HepG2 (cell line): ENCODE measurements around the gene CHKB. TPM values are rescaled to one million over a fixed set of nuclear protein-coding genes. Genes with fewer than 3 reads are reported as not detected.
A peak's percentile ranks its signal among the peaks of the same experiment; 100 is the strongest.

Experiments
- ETV5 ChIP-seq: IDR thresholded peaks from 2 replicates; pipeline ENCODE4 v1.6.1; 2018; ENCODE audit warnings: missing biosample characterization, missing genetic modification reagents, inconsistent platforms, borderline replicate concordance
- FOSL2 ChIP-seq: sonication (generic); formaldehyde crosslinking; IDR thresholded peaks from 2 replicates; pipeline ENCODE4 v1.4.0; 2020; ENCODE audit warnings: missing genetic modification reagents
- KLF11 ChIP-seq: IDR thresholded peaks from 2 replicates; pipeline ENCODE4 v1.6.1; 2016; ENCODE audit warnings: missing compliant biosample characterization
- MTF1 ChIP-seq: sonication (generic); formaldehyde crosslinking; IDR thresholded peaks from 2 replicates; pipeline ENCODE4 v1.5.0; 2020; ENCODE audit warnings: missing genetic modification reagents
- NFYB ChIP-seq: sonication (generic); formaldehyde crosslinking; IDR thresholded peaks from 2 replicates; pipeline ENCODE4 v1.4.0; 2020; ENCODE audit warnings: missing genetic modification reagents
- REPIN1 ChIP-seq: sonication (generic); formaldehyde crosslinking; IDR thresholded peaks from 2 replicates; pipeline ENCODE4 v1.8.0; 2022; ENCODE audit warnings: missing genetic modification reagents, low read depth, mild to moderate bottlenecking, borderline replicate concordance
- REXO4 ChIP-seq: sonication (generic); formaldehyde crosslinking; IDR thresholded peaks from 2 replicates; pipeline ENCODE4 v1.8.0; 2022; ENCODE audit warnings: missing genetic modification reagents, mild to moderate bottlenecking, borderline replicate concordance
- ZBTB1 ChIP-seq: sonication (generic); formaldehyde crosslinking; IDR thresholded peaks from 2 replicates; pipeline ENCODE4 v1.4.0; 2020; ENCODE audit warnings: missing genetic modification reagents, borderline replicate concordance
- ZNF121 ChIP-seq: sonication (generic); formaldehyde crosslinking; IDR thresholded peaks from 2 replicates; pipeline ENCODE4 v1.5.0; 2020; ENCODE audit warnings: mild to moderate bottlenecking, missing genetic modification reagents
- ZNF33A ChIP-seq: sonication (generic); formaldehyde crosslinking; IDR thresholded peaks from 2 replicates; pipeline ENCODE4 v1.5.1; 2020; ENCODE audit warnings: missing genetic modification reagents, mild to moderate bottlenecking, moderate library complexity, borderline replicate concordance
- ZNF558 ChIP-seq: sonication (generic); formaldehyde crosslinking; IDR thresholded peaks from 2 replicates; pipeline ENCODE4 v1.9.0; 2022; ENCODE audit warnings: mild to moderate bottlenecking, missing genetic modification reagents, borderline replicate concordance
- ZNF749 ChIP-seq: sonication (generic); formaldehyde crosslinking; IDR thresholded peaks from 2 replicates; pipeline ENCODE4 v1.8.0; 2022; ENCODE audit warnings: mild to moderate bottlenecking, missing genetic modification reagents, moderate library complexity, borderline replicate concordance
- ZNF775 ChIP-seq: sonication (generic); formaldehyde crosslinking; IDR thresholded peaks from 2 replicates; pipeline ENCODE4 v1.4.0; 2020; ENCODE audit warnings: missing genetic modification reagents, mild to moderate bottlenecking, moderate library complexity, borderline replicate concordance
- polyA plus RNA-seq, 8 experiments: library from polyadenylated mRNA; depleted of rRNA in 3 of 8; stranded (reverse) in 7 of 8; unstranded in 1 of 8; fragments of >200 nt; fragmentation: Illumina TruSeq in 4 of 8; extraction: Trizol in 4 of 8; gene quantifications; 2 replicates each; pipeline versions ENCODE4 v1.2.1 to v1.2.3, GENCODE V29; 2011 to 2016; ENCODE audit warnings: low read depth in 4 of 8, missing spikeins in 1 of 8, mixed read lengths in 1 of 8; ENCODE audit not compliant: insufficient read depth in 1 of 8
- total RNA-seq, 5 experiments: library from RNA; depleted of rRNA; stranded (reverse); fragments of >200 nt; fragmentation: Illumina TruSeq; extraction: Trizol; gene quantifications; 2 replicates each; pipeline ENCODE4 v1.2.3, GENCODE V29; 2016; ENCODE audit warnings: low read depth in 1 of 5
- TF ChIP-seq, protein P1 (sequence below): sonication (generic); formaldehyde crosslinking; IDR thresholded peaks from 2 replicates; pipeline ENCODE4 v1.8.0; 2022; ENCODE audit warnings: missing genetic modification reagents, mild to moderate bottlenecking, inconsistent platforms, borderline replicate concordance
- TF ChIP-seq, protein P2 (sequence below): sonication (generic); formaldehyde crosslinking; IDR thresholded peaks from 2 replicates; pipeline ENCODE4 v1.8.0; 2022; ENCODE audit warnings: mild to moderate bottlenecking, missing genetic modification reagents; ENCODE audit not compliant: insufficient replicate concordance
- TF ChIP-seq, protein P3 (sequence below): sonication (generic); formaldehyde crosslinking; conservative IDR thresholded peaks from 2 replicates; pipeline ENCODE4 v1.8.0; 2022; ENCODE audit warnings: mild to moderate bottlenecking, moderate library complexity, missing genetic modification reagents
- TF ChIP-seq, protein P4 (sequence below): sonication (generic); formaldehyde crosslinking; IDR thresholded peaks from 2 replicates; pipeline ENCODE4 v1.4.0; 2020; ENCODE audit warnings: mild to moderate bottlenecking, missing genetic modification reagents, borderline replicate concordance

Gene CHKB
- total and polyA plus RNA-seq, 2 of the 13 experiments (the other 11 are each of a cell fraction or from before 2014, with no cell fraction given) = 24.5 to 42.7 TPM

DNA sequence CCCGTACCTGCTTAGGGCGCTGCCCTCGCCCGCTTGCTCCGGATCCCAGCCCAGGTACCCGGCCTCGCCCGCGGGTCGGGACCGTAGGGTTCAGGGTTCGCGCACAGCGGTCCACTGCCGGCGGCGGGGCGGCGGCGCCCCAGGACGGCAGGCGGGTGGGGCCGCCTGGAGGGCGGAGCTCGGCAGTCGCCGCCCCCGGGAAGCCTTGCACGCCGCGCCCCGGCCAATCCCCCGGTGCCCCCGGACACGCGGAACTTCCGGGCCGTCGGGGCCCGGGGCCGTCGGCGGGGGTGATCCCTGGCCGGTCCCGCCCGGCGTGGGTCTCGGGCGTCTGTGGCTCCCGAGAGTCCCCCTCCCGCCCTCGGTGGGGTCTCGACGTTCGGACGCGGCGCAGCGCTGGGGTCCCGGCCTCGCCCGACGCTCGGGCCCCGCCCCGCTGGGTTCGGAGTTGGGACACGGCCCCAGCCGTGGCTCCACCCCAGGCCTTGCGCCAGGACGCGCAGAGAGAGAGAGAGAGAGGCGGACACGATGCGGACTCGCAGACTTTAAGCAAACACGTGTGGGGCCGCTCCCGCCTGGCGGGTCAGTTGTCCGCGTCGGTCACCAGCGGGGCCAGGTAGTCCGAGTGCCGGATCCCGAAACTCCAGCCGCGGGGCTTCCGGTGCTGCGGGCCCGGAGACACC is 52.6 kb downstream of the CHKB start, which contains the start of gene TYMP (continued):
- TF ChIP-seq REPIN1 (CRISPR knock-in tag) (0 out of 2 replicates have a peak, but pooled peaks have one; percentile 9), REXO4 (CRISPR knock-in tag) (peak; percentile 57; the same call in 1 of the 2 replicates), ZNF121 (CRISPR knock-in tag) (peak; percentile 94), ZNF558 (CRISPR knock-in tag) (no peak; the same call in 1 of the 2 replicates), ZBTB1 (peak; percentile 25; the same call in 1 of the 2 replicates), KLF11 (CRISPR knock-in tag) (no peak), FOSL2 (CRISPR knock-in tag) (0 out of 2 replicates have a peak, but pooled peaks have one; percentile 44), ETV5 (CRISPR knock-in tag) (peak; percentile 54; the same call in 1 of the 2 replicates), ZNF749 (peak; percentile 80; the same call in 1 of the 2 replicates), ZNF33A (CRISPR knock-in tag) (0 out of 2 replicates have a peak, but pooled peaks have one; percentile 12), MTF1 (CRISPR knock-in tag) (peak; percentile 68), NFYB (CRISPR knock-in tag) (0 out of 2 replicates have a peak, but pooled peaks have one; percentile 8), ZNF775 (CRISPR knock-in tag) (no peak)
- TF ChIP-seq, protein P1, sequence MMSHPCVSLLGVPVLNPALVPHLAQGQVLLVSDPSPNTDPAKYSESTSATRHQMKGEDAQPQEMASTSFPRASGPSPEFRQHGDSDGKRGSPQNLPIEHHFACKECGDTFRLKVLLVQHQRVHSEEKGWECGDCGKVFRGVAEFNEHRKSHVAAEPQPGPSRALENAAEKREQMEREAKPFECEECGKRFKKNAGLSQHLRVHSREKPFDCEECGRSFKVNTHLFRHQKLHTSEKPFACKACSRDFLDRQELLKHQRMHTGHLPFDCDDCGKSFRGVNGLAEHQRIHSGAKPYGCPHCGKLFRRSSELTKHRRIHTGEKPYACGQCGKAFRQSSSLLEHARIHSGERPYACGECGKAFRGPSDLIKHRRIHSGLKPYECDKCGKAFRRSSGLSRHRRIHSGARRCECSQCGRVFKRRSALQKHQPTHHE = peak; percentile 70; the same call in 1 of the 2 replicates
- TF ChIP-seq, protein P2, sequence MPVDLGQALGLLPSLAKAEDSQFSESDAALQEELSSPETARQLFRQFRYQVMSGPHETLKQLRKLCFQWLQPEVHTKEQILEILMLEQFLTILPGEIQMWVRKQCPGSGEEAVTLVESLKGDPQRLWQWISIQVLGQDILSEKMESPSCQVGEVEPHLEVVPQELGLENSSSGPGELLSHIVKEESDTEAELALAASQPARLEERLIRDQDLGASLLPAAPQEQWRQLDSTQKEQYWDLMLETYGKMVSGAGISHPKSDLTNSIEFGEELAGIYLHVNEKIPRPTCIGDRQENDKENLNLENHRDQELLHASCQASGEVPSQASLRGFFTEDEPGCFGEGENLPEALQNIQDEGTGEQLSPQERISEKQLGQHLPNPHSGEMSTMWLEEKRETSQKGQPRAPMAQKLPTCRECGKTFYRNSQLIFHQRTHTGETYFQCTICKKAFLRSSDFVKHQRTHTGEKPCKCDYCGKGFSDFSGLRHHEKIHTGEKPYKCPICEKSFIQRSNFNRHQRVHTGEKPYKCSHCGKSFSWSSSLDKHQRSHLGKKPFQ (CRISPR knock-in tag) = no peak
- TF ChIP-seq, protein P3, sequence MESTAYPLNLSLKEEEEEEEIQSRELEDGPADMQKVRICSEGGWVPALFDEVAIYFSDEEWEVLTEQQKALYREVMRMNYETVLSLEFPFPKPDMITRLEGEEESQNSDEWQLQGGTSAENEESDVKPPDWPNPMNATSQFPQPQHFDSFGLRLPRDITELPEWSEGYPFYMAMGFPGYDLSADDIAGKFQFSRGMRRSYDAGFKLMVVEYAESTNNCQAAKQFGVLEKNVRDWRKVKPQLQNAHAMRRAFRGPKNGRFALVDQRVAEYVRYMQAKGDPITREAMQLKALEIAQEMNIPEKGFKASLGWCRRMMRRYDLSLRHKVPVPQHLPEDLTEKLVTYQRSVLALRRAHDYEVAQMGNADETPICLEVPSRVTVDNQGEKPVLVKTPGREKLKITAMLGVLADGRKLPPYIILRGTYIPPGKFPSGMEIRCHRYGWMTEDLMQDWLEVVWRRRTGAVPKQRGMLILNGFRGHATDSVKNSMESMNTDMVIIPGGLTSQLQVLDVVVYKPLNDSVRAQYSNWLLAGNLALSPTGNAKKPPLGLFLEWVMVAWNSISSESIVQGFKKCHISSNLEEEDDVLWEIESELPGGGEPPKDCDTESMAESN = no peak
- TF ChIP-seq, protein P4, sequence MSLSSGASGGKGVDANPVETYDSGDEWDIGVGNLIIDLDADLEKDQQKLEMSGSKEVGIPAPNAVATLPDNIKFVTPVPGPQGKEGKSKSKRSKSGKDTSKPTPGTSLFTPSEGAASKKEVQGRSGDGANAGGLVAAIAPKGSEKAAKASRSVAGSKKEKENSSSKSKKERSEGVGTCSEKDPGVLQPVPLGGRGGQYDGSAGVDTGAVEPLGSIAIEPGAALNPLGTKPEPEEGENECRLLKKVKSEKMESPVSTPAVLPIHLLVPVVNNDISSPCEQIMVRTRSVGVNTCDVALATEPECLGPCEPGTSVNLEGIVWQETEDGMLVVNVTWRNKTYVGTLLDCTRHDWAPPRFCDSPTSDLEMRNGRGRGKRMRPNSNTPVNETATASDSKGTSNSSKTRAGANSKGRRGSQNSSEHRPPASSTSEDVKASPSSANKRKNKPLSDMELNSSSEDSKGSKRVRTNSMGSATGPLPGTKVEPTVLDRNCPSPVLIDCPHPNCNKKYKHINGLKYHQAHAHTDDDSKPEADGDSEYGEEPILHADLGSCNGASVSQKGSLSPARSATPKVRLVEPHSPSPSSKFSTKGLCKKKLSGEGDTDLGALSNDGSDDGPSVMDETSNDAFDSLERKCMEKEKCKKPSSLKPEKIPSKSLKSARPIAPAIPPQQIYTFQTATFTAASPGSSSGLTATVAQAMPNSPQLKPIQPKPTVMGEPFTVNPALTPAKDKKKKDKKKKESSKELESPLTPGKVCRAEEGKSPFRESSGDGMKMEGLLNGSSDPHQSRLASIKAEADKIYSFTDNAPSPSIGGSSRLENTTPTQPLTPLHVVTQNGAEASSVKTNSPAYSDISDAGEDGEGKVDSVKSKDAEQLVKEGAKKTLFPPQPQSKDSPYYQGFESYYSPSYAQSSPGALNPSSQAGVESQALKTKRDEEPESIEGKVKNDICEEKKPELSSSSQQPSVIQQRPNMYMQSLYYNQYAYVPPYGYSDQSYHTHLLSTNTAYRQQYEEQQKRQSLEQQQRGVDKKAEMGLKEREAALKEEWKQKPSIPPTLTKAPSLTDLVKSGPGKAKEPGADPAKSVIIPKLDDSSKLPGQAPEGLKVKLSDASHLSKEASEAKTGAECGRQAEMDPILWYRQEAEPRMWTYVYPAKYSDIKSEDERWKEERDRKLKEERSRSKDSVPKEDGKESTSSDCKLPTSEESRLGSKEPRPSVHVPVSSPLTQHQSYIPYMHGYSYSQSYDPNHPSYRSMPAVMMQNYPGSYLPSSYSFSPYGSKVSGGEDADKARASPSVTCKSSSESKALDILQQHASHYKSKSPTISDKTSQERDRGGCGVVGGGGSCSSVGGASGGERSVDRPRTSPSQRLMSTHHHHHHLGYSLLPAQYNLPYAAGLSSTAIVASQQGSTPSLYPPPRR = no peak; the same call in 1 of the 2 replicates
